IPS-NIHi11 (cell line): Measurements from ENCODE around the gene GATAD2B.
"Not testable (repeated sequence)": the region's sequence is repeated elsewhere in the genome, so short reads cannot be mapped to it uniquely, and the experiment has no call there.

ENCODE experiments used
- DNase-seq: peaks from one replicate; pipeline ENCODE4 v3.0.0; 2012; ENCODE audit warnings: mixed read lengths, low spot score

Gene GATAD2B

GRCh38 chr1:153929981-153930948, 7.5 kb upstream of the GATAD2B start:
- DNase-seq = no peak

- no peak for DNase-seq
These were observed 6.7 kb upstream of the GATAD2B start for GRCh38 chr1:153929426-153929825.

- DNase-seq = no peak
These were observed 6.1 kb upstream of the GATAD2B start for GRCh38 chr1:153928791-153929341.

- DNase-seq = no peak
These were observed 5.5 kb upstream of the GATAD2B start for GRCh38 chr1:153928245-153928644.

GRCh38 chr1:153926405-153926804, 3.6 kb upstream of the GATAD2B start:
- no peak for DNase-seq

GRCh38 chr1:153922076-153922971, 448 bp downstream of the GATAD2B start:
- DNase-seq = peak; percentile 79

- DNase-seq = no peak
These were observed 1.0 kb downstream of the GATAD2B start for GRCh38 chr1:153921803-153922075.

GRCh38 chr1:153921080-153921802, 1.5 kb downstream of the GATAD2B start:
- no peak for DNase-seq

GRCh38 chr1:153919876-153920852, 2.6 kb downstream of the GATAD2B start:
- no peak for DNase-seq

- no peak for DNase-seq
These were observed 6.5 kb downstream of the GATAD2B start for GRCh38 chr1:153916297-153916696.

- no peak for DNase-seq
These were observed 10.4 kb downstream of the GATAD2B start for GRCh38 chr1:153912349-153912748.

- not testable (repeated sequence) for DNase-seq
These were observed 12.2 kb downstream of the GATAD2B start for GRCh38 chr1:153910560-153910959.

GRCh38 chr1:153908071-153908470, 14.7 kb downstream of the GATAD2B start:
- no peak for DNase-seq

GRCh38 chr1:153907134-153907533, 15.6 kb downstream of the GATAD2B start:
- DNase-seq = no peak

- DNase-seq = no peak
These were observed 16.4 kb downstream of the GATAD2B start for GRCh38 chr1:153906396-153906795.

- DNase-seq = not testable (repeated sequence)
These were observed 16.9 kb downstream of the GATAD2B start for GRCh38 chr1:153905908-153906307.

- no peak for DNase-seq
These were observed 18.8 kb downstream of the GATAD2B start for GRCh38 chr1:153903841-153904455.

- no peak for DNase-seq
These were observed 23.3 kb downstream of the GATAD2B start for GRCh38 chr1:153899509-153899908.

- not testable (repeated sequence) for DNase-seq
These were observed 26.9 kb downstream of the GATAD2B start for GRCh38 chr1:153895866-153896265.

- not testable (repeated sequence) for DNase-seq
These were observed 31.7 kb downstream of the GATAD2B start for GRCh38 chr1:153891042-153891441.
